GM12864 (cell line): ENCODE data around the gene PPEF1.

Experiments
- DNase-seq: peaks from one replicate; pipeline ENCODE4 v3.0.0-alpha.2; 2011; ENCODE audit warnings: low read depth
- H3K4me3 ChIP-seq: 2 replicates; pipeline ENCODE4 v1.5.1; 2011; ENCODE audit warnings: mild to moderate bottlenecking, low read depth, low read length, control low read depth
- CTCF ChIP-seq: IDR thresholded peaks from 2 replicates; pipeline ENCODE4 v1.5.1; 2011; ENCODE audit warnings: low read depth, mild to moderate bottlenecking, moderate library complexity, low read length, control low read depth, inconsistent platforms; ENCODE audit errors: missing control alignments

The PPEF1 gene

GRCh38 chrX:18707426-18708049 lies at the start of gene PPEF1:
PPEF1 (plus strand) TSS chrX:18707645; CDS start chrX:18707781, 136 bp downstream.
- DNase-seq = no peak
- no peak for TF ChIP-seq CTCF
- no peak within 1 kb of the TSS for H3K4me3 ChIP-seq

GRCh38 chrX:18661273-18661672 lies 46.2 kb upstream of the PPEF1 start:
- H3K4me3 ChIP-seq = no peak overlapping the region
- TF ChIP-seq CTCF = no peak
- no peak for DNase-seq

- DNase-seq = no peak
- H3K4me3 ChIP-seq = no peak overlapping the region
- no peak for TF ChIP-seq CTCF
Observed at GRCh38 chrX:18664947-18665346, 42.5 kb upstream of the PPEF1 start.

- no peak overlapping the region for H3K4me3 ChIP-seq
- TF ChIP-seq CTCF = no peak
- DNase-seq = no peak
Observed at GRCh38 chrX:18666614-18667013, 40.8 kb upstream of the PPEF1 start.

- DNase-seq = no peak
- no peak for TF ChIP-seq CTCF
- H3K4me3 ChIP-seq = no peak overlapping the region
Observed at GRCh38 chrX:18668071-18668835, 39.2 kb upstream of the PPEF1 start.

GRCh38 chrX:18672008-18672407 lies 35.4 kb upstream of the PPEF1 start, which contains the start of gene RS1:
RS1 (minus strand) TSS chrX:18672108; CDS start chrX:18672068, 40 bp downstream.
- no peak within 1 kb of the TSS for H3K4me3 ChIP-seq
- DNase-seq = no peak
- TF ChIP-seq CTCF = no peak
